Measurements from ENCODE around the gene KNCN.

KNCN gene

DNA sequence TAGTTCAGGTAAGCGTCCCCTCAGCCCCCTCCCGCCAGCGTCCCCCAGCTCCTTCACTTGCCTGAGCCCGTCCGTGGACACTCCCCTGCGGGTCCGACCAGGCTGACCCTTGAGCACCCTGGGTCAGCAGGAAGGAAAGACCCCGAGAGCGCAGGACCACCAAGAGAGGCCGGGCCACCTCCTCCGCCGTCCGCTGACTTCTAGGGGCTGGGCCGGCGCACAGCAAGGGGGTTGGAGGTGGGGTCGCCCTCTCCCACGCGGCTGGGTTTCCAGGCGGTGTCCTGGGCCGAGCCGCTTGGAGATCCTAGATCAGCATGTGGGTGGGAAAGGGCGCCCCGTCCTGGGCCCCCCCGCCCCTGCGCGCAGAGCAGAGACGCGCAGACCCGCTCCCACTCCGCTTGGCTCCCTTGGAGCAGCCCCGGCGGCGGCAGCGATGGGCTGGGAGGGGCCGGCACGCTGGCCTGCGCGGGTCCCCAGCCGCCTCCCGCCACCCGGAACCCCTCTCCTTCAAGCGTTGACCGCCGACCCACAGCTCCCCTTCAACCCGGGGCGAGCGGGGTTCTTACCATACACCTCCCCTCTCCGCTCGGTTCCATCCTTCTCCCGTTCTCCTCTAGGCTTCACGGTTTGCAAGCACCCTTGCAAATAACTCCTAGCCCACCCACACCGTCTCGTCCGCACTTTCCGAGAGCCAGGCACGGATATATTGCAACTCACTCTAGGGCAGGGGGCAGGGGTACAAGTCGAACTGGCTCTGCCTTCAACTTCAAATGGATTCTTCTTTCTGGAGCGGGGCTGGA lies 7.5 kb downstream of the KNCN start:
- DNase-seq (ENCODE audit: low read depth) = no peak

GRCh38 chr1:46543382-46543760 lies 8.1 kb downstream of the KNCN start:
- no peak for DNase-seq (ENCODE audit: low read depth)

DNA sequence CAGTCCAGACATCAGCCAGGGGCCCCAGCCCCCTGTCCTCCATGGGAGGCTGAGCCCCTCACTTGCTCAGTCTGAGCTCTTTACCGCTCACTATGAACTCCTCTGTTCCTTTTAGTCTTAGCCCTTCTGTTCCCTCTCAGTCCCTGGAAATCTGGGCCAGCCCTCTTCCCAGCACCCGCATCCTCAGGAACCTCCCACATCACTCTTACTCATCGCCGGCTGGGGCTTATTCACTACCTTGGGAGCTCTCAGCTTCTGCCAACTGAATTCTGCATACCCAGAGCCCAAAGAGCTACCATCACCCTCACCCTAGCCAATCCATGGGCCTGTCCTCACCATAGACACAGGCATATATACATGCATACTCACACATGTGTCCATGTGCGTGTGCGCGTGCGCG lies 11.5 kb downstream of the KNCN start:
- no peak for DNase-seq (ENCODE audit: low read depth)

DNA sequence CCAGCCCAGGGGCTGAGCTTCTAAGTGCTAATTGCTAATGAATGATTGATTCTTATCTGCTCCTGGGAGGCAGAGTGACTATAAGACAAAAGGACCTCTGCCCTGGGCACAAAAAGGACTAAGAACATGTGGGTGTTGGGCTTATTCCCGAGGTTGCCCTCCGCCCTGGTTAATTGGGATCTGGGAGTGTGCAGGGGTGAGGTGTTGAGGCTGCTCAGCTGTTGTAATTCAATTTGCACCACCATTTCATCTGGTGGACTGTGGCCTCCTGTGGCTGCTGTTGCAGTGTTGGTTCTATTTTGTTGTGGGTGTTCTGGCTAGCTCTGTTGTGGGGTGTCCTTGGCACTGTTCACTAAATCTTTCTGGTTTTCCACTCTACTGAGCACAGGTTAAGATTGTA lies 13.3 kb downstream of the KNCN start:
- DNase-seq (ENCODE audit: low read depth) = no peak

DNA sequence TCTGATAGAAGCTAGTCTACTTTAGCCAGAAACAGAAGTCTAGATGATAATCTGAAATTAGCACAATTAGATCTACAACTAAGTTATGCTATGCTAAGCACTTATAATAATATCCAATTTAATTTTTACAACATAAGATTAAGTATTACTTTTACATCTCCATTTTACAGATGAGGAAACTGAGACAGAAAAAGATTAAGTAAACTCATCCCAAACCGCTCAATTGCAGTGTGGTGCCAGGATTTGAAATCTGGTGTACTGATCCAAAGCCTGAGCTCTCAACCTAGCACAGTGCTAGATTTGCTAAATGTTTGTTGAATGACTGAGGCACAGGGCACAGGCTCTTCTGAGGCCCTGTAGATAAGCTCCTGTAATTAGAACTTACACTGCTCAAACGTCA lies 13.8 kb downstream of the KNCN start:
- no peak for DNase-seq (ENCODE audit: low read depth)

- DNase-seq (ENCODE audit: low read depth) = no peak
Measured at GRCh38 chr1:46536527-46536926, 14.9 kb downstream of the KNCN start.

GRCh38 chr1:46535063-46535462 lies 16.4 kb downstream of the KNCN start:
- DNase-seq (ENCODE audit: low read depth) = no peak

- peak; percentile 19 for DNase-seq (ENCODE audit: low read depth)
Measured at GRCh38 chr1:46533179-46533864, 18.1 kb downstream of the KNCN start.

GRCh38 chr1:46532498-46533178 lies 18.8 kb downstream of the KNCN start:
- DNase-seq (ENCODE audit: low read depth) = peak; percentile 64

DNA sequence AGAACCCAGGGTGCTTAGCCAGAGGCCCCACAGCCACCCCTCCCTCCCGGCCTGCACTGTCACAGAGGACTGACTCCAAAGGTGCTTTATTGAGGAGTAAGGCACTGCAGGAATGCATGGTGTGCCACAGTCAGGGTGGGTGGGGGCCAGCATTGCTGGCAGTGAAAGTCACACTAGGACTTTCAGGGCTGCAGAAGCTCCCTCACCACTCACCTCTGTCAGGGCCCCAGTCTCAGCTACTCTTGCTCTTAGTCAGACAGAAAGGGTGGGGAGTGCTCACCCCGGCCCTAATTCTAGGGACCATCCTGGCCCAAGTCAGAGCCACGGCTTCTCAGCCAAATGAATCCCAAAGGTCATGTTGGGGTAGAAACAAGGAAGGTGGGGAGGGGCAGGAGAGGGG lies 19.4 kb downstream of the KNCN start:
- no peak for DNase-seq (ENCODE audit: low read depth)

DNA sequence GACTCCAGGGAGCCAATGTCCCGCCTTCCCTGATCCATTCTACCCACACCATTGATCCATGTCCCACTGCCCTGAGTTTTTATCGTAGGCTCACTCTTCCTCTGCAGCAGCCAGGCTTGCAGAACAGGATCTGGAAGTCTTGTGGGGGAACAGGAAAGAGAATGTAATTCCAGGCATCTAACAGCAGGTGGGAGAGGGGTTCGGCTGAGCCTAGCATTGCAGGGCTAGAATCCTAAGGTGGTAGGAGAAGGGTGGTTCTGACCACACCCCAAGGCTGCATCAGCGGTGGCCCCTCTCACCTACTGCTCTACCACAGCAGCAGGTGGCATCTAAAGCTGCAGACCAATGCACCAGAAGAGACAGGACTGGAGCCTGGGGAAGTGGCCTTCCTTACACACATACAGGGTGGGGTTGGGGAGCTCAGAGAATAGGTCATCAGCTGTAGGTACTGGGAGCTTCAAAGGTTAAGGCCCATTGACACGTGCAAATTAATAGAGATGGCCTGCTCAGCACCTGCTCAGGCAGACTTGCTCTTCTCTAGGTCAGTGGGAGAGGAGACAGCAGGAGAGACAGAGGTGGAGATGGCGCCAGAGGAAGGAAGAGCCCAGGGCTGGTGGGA lies 20.5 kb downstream of the KNCN start:
- DNase-seq (ENCODE audit: low read depth) = no peak

- DNase-seq (ENCODE audit: low read depth) = no peak
Measured at GRCh38 chr1:46530311-46530710, 21.1 kb downstream of the KNCN start.

DNA sequence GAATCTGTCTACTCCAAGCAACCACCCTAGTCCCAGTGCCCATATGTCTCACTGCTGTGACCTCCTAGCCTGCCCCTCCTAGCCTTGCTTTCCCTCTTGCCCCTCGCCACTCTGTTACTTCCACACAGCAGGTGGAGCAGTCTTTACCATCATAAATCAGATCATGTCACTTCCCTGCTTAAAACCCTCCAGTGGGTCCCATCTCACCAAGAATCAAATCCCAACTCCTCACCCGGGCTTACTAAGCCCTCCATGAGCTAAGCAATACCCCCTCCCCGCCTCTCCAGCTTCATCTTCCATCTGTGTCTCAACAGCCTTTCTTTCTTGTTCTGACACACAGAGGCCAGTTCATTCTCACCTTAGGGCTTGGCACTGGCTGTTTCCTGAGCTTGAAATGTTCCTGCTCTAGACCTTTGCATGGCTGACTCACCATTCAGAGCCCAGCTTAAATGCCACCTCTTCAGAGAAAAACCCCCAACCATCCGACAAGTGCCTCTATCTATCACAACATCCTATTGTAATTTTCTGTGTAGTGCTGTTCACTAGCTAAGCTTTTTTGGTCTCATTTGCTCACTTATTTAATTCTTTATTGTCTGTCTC lies 22.3 kb downstream of the KNCN start:
- DNase-seq (ENCODE audit: low read depth) = no peak

DNA sequence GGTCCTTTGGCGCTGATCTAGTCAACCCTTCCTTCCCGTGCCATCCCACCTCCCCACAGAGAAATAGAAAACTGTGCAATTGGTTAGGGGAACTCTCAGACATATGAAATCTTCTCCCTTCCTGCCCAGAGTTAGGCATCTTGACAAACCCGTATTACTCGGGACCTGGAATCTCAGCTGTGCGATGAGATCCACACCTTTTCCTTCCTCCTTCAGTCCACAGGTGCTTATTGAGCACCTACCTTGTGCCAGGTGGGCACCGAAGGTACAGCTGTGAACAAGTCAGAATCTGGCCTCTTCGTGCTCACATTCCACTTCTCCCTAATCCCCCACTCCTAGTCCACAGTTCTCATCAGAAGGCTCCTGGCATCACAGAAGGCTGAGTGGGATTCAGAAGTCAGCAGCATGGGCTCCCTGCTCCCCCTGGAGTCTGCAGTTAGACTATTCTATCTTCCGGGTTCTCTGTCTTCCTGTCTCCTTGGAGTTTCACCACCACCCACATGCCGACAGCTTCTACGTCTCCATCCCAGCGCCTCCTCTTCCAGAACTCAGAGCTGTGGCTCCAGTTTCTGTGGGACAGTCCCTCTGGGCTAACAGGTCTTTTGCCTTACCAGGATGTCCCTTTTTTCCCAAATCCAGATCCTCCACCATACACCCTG lies 23.0 kb downstream of the KNCN start:
- no peak for DNase-seq (ENCODE audit: low read depth)

GRCh38 chr1:46527474-46528296 lies 23.8 kb downstream of the KNCN start:
- peak; percentile 60 for DNase-seq (ENCODE audit: low read depth)

- DNase-seq (ENCODE audit: low read depth) = no peak
Measured at GRCh38 chr1:46526691-46527291, 24.7 kb downstream of the KNCN start.

DNA sequence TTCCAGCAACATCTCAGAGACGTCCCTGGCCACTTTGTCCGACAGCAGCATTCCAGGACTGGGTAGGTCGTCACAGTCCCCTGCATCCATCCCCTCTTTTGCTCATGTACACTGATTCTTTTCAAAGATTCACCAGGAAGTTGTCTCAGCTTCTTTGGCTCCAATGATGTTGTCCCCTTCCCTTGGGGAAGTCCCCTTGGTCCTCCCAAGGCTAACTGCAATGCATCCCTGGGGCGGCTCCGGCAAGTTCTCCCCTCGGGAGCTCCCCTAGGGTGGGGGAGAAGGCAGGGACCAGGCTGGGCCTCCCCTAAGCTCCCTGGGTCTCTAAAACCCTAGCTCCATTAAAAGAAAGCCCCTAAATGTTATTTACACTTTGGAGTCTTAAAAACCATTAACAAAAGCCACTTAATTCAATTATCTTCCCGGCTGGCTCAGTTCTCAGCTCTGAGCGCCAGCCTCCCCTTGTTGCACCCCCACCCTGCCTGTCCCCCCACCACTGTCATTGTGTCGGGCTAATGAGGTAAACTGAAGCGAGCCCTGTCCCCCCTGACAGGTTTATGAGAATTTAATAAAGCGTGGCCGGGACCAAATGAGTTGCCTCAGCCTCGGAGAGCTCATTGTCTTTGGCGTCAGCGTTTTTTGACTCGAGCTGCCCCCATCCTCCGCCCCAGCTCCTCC lies 25.3 kb downstream of the KNCN start:
- DNase-seq (ENCODE audit: low read depth) = no peak

- DNase-seq (ENCODE audit: low read depth) = no peak
Measured at GRCh38 chr1:46525253-46525983, 26.0 kb downstream of the KNCN start.

DNA sequence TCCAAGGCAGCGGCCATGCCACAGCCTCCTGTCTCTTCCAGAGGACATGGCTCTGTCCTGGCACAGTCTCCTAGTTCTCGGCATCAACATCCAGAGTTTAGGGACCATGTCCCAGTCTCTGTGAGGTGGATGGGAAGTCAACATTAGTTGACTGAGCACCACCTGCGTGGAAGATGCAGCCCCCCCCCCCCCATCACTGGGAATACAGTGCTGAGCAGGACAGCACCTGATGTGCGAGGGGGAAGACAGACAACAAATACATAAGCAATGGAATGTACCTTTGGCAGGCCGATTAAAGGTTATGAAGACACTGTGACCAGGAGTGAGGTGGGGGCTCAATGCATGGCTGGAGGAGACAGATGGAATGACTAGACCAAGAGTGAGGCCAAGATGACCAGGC lies 26.6 kb downstream of the KNCN start:
- no peak for DNase-seq (ENCODE audit: low read depth)

Measured in activated gamma-delta T cell treated with anti-CD3 and anti-CD28 coated beads, Interleukin-2, amount 50 U/mL, for 16 hours (primary cell).